SHP77 (cell line): ENCODE measurements around the gene PTTG1IP.
"Not testable (repeated sequence)": the region's sequence is repeated elsewhere in the genome, so short reads cannot be mapped to it uniquely, and the experiment has no call there.

Source experiments
- DNase-seq, 2 experiments: peaks; one replicate each; lab custom pipeline; 2025; lab: John Stamatoyannopoulos, UW

PTTG1IP gene

GRCh38 chr21:44845418-44846223 lies 27.9 kb downstream of the PTTG1IP start:
- DNase-seq: no peak

DNA sequence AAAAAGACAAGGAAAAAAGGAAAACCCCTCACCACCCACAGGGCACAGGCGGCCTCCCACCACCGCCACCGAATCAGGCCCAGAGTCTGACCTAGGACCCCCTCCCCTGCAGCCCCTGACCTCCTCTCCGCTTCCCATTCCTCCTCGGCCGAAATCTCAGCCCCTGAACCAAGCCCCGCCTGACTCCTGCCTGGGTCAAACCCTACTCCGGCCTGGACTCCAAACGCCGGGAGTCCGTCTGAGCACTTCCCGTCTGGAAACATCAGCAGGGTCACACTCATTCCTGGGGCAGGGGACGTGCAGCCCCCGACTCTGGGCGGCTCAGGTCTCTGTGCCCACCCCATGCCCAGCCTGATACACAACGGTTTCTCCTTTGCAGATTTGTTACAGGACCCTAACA lies 29.2 kb downstream of the PTTG1IP start:
- no peak for DNase-seq

DNA sequence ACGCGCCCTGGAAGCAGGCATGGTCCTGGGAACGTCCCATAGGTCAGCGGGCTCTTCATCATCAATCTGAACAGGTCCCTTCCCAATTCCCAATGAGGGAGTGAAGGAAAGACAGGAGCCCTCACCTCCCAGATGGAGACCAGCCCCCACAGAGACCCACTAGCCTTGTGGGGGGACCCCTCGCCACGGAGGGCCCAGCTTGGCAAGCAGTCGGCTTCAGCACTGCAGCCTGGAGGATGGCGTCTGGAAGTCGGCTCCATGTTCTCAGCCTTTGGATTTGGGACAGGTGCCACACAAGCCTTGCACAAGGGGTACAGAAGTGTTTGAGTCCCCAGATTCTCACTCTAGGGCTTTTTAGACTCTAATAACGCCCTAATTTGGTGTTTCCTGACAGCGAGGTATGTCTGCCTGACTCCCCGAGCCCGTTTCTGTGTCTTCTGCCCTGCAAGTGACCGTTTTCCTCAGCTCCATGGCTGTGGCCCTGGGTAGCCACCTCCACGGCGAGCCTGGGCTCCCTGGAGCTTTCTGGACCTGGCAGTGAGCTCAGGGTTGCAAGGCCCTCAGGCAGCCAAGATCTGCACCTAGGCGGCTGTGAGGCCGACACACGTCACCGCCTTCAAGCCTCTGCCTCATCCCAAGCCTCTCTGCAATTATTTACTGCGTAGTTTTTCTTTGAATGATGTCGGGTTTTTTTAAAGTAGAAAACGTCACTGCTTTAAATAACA lies 30.6 kb downstream of the PTTG1IP start:
- DNase-seq: no peak

GRCh38 chr21:44842087-44842486 lies 31.4 kb downstream of the PTTG1IP start:
- DNase-seq: no peak

DNA sequence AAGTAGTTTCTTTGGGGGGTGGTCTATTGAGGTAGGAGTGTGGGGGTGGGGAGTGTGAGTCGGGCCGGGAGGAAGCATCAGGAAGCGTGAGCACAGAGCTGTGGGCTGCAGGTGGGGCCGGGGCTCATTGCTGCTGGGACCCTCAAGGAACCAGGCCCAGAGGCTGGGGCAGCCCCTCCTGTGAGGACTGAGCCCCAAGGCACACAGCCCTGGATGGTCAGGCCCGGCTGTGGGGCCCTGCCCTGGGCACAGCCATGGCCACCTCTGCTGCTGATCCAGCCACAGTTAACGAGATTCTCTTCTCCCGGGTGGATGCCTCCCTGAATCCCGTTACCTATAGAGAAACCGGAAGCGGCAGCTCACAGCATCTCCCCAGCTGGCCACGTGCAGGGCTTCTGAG lies 32.7 kb downstream of the PTTG1IP start:
- DNase-seq: no peak

DNA sequence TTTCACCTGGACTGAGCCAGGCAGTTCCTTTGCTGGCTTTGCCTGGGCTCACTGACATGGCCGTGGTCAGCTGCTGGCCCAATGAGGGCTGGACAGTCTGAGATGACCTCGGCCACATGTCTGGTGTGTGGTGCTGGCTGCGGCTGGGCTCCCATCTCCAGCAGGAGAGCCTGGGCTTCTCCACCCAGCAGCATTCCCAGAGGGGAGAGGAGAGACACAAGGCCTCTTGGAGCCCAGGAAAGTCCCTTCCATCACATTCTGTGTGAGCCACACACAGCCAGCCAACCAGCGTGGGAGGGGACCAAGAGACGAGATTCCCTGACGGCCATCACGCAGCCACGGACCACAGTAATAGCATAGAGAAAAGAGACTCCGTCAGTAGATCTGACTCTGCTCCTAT lies 34.5 kb downstream of the PTTG1IP start:
- no peak for DNase-seq

GRCh38 chr21:44838039-44838895 lies 35.2 kb downstream of the PTTG1IP start:
- DNase-seq: peak in 1 of 2 experiments; percentile 10

DNA sequence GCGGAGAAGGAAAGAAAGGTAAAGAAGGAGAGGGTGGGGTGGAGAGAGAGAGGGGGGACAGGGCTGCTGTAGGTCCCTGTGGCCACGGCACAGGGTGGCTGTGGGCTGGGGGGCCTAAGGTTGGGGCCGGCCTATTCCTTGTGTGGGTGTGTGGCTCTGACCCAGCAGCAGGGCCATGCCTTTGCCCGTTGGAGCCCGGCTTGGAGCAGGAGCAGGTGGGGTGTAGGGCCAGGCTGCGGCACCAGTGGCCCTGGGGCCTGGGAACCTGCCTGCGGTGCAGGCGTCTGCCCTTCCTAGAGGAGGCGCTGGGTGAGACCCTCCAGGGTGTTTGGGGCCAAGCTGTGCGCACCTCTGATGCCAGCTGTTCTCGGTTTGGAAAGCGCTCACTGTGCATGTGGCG lies 36.0 kb downstream of the PTTG1IP start:
- no peak for DNase-seq

DNA sequence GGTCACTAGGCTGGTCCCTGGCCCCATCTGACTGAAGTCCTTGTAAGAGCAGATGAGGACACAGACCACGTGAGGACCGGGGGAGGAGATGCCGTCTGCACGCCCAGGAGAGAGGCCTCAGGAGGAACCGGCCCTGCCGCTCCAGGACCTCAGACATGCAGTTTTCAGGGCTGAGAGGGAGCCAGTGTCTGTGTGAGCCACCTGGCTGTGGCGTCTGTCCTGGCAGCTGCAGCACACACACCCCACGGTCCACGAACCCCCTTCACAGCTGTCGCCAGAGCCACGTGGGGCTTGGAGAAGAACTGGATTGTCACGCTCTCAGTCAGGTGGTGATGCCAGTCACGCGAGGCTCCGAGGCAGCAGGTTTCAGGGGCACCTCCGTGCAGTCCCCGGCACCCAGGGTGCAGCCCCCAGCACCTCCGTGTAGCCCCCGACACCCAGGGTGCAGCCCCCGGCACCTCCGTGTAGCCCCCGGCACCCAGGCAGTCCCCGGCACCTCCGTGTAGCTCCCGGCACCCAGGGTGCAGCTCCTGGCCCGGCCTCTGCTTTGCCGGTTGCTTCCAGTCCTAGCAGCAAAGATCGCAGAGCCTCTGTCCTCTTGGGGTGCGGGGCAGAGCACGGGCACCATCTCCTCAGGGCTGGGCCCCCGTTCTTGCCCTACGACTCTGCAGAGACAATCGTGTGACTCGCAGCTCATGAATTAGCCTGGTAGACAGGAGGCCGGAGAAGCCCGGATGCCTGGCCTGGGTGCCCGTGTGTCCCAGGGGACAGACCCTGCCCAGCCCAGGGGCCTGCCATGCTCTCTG lies 36.6 kb downstream of the PTTG1IP start:
- DNase-seq: peak in 1 of 2 experiments; percentile 33

GRCh38 chr21:44836349-44836665 lies 37.2 kb downstream of the PTTG1IP start:
- DNase-seq: no peak

GRCh38 chr21:44835647-44835973 lies 37.9 kb downstream of the PTTG1IP start:
- no peak for DNase-seq

GRCh38 chr21:44834951-44835646 lies 38.4 kb downstream of the PTTG1IP start:
- DNase-seq: no peak

DNA sequence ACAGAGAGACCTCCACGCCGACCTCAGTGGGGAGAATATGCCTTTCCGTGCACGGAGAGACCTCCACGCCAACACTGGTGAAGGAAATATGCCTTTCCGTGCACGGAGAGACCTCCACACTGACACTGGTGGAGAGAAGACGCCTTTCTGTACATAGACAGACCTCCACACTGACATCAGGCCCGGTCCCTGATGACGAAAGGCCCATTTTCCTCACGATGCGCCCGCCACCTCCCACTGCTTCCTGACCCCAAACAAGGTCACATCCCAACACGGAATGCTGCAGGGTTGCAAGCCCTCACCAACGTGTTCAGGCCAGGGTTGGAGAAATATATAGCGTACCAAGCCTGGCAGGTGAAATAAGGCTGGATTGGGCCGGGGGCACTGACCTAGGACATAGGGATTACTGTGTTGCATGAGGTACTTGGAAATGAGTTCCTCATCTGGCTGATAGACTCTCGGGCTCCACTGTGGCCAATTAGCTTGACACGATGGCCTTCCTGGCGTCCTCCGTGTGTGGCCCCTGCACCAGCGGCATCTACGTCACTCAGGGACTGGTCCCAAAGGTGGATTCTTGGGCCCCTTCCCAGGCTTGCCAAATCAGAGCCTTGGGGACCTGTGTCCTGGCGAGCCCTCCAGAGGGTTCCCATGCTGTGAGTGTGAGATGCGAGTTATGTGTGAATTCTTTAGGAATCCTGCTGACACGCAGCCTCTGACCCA lies 39.1 kb downstream of the PTTG1IP start:
- DNase-seq: no peak

DNA sequence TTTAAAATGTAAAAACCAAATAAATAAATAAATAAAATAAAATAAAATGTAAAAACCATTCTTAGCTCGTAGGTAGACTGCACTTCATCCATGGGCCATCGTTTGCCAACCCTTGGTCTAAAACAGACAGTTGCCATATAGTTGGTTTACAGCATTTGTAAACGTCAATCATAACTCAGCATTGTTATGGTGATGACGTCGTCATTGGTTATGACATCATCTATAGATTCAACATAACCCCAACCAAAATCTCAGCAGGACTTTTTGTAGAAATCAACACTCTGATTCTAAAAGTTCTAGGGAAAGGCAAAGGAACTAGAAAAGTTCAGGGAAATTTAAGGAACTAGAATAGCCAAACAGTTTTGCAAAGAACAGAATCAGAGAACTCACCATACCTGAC lies 39.8 kb downstream of the PTTG1IP start:
- DNase-seq: no peak

- not testable (repeated sequence) for DNase-seq
Observed at GRCh38 chr21:44832516-44833255, 40.8 kb downstream of the PTTG1IP start.

GRCh38 chr21:44831227-44831860 lies 42.1 kb downstream of the PTTG1IP start:
- DNase-seq: no peak

DNA sequence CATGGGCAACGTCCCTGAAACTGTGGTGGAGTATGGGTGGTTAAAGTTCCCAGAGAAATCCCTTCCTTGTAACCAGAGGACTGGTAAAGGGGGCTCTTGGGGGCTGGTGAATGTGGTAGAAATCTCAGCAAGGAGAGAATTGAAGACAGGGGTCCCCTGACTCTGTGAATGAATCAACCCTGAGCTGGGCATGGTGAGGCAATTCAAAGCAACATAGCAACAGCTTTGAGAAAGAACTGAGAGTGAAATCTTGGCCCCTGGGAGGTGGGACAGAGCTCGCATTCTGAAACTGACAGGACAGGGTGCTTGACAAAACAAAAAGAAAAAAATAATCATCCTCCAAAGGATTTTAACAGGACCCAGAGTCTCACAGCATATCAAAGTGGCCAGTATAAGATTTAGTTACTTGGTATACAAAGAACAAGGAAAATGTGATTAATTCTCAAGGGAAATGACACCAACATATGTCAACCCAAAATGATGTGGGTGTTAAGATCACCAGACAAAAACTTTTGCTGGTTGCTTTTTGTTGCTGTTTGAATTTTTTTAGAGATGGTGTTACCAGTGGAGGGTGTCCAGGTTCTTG lies 43.9 kb downstream of the PTTG1IP start:
- no peak for DNase-seq

GRCh38 chr21:44828362-44829056 lies 45.0 kb downstream of the PTTG1IP start:
- DNase-seq: no peak
